Activated T-cell treated with anti-CD3 and anti-CD28 coated beads for 48 hours (primary cell): Measurements from ENCODE around the gene NFX1.

Experiments used
- DNase-seq: peaks from one replicate; pipeline ENCODE4 v3.0.0-alpha.2; 2020; ENCODE audit warnings: low read depth

NFX1 gene

GRCh38 chr9:33267151-33267767 is 23.1 kb upstream of the NFX1 start:
- DNase-seq: no peak

DNA sequence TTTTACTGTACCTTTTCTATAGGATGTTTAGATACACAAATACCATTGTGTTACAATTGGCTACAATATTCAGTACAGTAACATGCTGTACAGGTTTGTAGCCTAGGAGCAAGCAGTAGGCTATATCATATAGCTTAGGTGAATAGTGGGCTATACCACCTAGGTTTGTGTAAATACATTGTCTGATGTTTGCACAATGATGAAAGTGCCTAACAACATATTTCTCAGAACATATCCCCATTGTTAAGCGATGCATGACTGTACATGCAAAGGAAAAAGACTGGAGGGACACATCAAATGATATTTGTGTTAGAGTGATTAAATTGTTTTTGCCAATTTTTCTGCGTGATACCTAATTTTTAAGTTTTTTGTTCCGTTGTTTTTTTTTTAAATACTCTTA is 20.2 kb upstream of the NFX1 start:
- DNase-seq: no peak

- DNase-seq: no peak
Observed at GRCh38 chr9:33272061-33272460, 18.3 kb upstream of the NFX1 start.

- no peak for DNase-seq
Observed at GRCh38 chr9:33273266-33273971, 16.9 kb upstream of the NFX1 start.

DNA sequence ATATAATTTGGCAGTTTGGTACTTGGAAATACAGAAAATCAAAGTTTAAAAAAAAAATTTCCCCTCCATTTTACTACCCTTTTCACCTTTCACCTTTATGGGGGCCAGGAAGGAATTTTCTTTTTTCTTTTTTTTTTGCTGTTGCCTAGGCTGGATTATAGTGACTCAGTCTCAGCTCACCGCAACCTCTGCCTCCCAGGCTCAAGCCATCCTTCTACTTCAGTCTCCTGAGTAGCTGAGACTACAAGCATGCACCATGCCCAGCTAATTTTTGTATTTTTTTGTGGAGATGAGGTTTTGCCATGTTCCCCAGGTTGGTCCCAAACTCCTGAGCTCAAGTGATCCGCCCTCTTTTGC is 16.4 kb upstream of the NFX1 start:
- no peak for DNase-seq

GRCh38 chr9:33277484-33277883 is 12.8 kb upstream of the NFX1 start:
- no peak for DNase-seq

DNA sequence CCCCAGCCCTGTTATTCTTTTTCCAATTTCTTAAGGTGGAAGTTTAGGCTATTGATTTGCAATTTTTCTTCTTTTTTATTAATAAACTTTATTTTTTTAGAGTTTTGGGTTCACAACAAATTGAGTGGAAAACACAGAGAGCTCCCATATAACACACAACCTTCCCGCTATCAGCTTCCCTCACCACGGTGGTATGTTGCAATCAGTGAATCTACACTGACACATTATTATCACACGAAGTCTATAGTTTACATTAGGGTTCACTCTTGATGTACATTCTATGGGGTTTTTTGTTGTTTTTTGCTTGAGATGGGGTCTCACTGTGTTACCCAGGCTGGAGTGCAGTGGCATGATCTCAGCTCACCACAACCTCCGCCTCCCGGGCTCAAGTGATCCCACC is 4.8 kb upstream of the NFX1 start:
- no peak for DNase-seq

GRCh38 chr9:33287087-33287490 is 3.2 kb upstream of the NFX1 start:
- no peak for DNase-seq

- DNase-seq: no peak
Observed at GRCh38 chr9:33288235-33288634, 2.1 kb upstream of the NFX1 start.

DNA sequence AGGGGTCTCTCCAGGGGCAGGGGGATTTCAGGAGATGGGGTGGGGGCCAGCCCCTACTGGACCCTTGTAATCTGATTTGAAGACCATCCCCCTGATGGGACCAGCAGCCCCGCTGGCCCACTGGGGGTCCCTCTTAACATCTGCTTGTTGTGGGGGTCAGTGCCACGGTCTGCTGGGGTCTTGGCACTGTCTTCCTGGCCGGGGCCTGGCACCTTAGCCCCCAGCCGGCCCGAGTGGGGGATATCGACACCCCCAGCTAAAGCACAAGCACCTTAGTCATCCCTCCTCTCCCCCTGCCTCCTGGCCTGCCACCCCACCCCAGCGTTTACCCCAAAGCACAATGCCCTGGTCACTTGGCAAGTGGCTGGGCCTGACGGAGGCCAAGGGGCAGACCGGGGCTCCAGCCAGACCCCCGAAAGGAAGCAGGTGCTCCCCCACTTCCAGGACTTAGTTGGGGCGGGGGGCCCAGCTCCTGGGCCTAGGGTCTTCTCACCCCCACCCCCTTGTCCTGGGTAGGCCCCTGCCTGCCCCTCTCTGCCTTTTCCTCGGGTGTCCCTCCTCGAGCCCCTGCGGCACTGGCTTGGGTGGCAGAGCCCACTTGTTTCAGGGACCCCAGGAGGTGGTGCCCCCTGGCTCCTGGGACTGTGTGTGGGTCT is 1.4 kb upstream of the NFX1 start:
- DNase-seq: no peak

DNA sequence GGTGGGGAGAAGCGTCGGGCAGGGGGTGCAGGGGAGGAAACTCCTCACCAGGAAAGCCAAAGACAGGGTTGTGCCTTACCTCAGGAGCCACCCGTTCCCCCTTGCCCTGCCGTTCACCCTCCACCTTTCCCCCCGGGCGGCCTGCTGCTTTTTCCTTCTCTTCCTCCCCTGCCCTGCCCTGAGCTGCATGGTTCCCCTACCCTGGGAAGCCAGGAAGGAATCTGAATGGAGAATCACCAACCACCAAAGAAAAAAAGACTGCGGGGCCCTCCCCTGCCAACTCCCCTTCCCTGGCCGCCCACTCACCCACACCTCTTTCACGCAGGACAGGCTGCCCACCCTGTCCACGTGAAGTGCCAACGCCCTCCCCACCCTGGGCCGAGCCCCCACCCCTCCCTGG is 820 bp upstream of the NFX1 start:
- no peak for DNase-seq

- DNase-seq: no peak
Observed at GRCh38 chr9:33289936-33290246, 425 bp upstream of the NFX1 start.

- no peak for DNase-seq
Observed at GRCh38 chr9:33291031-33291397, 698 bp downstream of the NFX1 start.

- DNase-seq: no peak
Observed at GRCh38 chr9:33291901-33292300, 1.6 kb downstream of the NFX1 start.

GRCh38 chr9:33293782-33294181 is 3.5 kb downstream of the NFX1 start:
- no peak for DNase-seq

DNA sequence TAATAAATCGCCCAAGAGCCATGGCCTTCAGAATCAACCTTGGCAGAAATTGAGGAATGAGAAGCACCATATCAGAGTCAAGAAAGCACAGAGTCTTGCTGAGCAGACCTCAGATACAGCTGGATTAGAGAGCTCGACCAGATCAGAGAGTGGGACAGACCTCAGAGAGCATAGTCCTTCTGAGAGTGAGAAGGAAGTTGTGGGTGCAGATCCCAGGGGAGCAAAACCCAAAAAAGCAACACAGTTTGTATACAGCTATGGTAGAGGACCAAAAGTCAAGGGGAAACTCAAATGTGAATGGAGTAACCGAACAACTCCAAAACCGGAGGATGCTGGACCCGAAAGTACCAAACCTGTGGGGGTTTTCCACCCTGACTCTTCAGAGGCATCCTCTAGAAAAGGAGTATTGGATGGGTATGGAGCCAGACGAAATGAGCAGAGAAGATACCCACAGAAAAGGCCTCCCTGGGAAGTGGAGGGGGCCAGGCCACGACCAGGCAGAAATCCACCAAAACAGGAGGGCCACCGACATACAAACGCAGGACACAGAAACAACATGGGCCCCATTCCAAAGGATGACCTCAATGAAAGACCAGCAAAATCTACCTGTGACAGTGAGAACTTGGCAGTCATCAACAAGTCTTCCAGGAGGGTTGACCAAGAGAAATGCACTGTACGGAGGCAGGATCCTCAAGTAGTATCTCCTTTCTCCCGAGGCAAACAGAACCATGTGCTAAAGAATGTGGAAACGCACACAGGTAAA is 4.5 kb downstream of the NFX1 start:
- DNase-seq: no peak

DNA sequence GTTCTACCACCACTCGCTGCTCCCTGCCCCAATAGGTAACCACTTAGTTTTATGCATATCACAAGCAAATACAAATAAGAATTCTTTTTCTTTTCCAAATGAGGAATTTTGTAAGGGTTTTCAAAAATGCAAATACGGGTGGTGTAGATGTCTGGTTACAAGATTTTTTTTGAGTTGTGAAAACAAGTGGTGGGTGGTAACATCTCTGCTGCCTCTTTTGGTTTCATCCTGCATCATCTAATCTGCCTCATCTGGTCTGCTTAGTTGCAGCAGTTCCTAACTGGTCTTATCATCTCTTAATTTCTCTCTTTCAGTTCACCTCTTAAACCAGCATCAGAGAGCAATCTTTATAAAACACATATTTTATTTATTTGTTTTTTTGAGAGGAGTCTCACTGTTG is 5.3 kb downstream of the NFX1 start:
- no peak for DNase-seq

DNA sequence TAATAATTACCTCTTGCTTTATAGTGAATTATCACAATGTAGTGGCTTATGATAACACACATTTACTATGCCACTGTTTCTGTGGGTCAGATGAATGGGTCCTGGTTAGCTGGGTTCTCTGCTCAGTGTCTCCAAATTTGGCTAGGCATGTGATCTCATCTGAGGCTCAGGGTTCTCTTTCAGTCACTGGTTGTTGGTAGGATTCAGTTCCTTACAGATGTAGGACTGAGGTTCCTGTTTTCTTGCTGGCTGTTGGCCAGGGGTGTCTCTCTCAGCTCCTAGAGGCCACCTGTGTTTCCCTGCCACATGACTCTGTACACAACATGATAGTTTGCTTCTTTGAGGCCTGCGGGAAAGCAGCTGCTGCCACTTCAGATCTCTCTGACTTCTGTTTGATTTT is 7.1 kb downstream of the NFX1 start:
- no peak for DNase-seq

- DNase-seq: no peak
Observed at GRCh38 chr9:33300546-33300945, 10.2 kb downstream of the NFX1 start.

- DNase-seq: no peak
Observed at GRCh38 chr9:33304362-33304761, 14.0 kb downstream of the NFX1 start.

DNA sequence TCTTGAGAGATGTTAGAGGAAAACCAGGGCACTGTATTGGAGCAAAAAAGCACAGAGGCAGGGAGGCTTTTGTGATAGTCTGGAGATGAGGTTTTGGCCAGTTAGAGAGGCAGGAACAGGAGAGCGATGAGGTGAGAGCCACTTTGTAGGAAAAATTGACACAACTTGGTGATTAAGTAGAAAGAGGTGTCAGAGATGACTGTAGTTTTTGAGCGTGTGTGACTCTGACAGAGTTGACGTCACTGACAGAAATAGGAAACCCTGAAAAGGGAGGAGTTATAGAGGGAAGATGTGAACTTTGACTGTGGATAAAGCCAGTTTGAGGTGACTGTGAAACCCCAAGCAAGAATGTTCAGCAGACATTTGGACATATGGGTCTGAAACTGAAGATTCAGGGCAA is 15.7 kb downstream of the NFX1 start:
- DNase-seq: no peak

GRCh38 chr9:33307067-33307466 is 16.8 kb downstream of the NFX1 start:
- DNase-seq: no peak

- no peak for DNase-seq
Observed at GRCh38 chr9:33309903-33310302, 19.6 kb downstream of the NFX1 start.
